Esophagus squamous epithelium (tissue), 5 donors: ENCODE data around the gene ZFP36L2. TPM values are rescaled to one million over a fixed set of nuclear protein-coding genes. Genes with fewer than 3 reads are reported as not detected.
A peak's percentile ranks its signal among the peaks of the same experiment; 100 is the strongest.

Source experiments
- DNase-seq: peaks from one replicate; lab custom pipeline; 2025; lab: John Stamatoyannopoulos, UW
- H3K27ac ChIP-seq, 4 donors: fragments of 200-600 bp; sonication (generic); one replicate each; pipeline ENCODE4 v1.5.1; 2016 to 2019; ENCODE audit warnings: mild to moderate bottlenecking in 1 of 4
- H3K27me3 ChIP-seq, 4 donors: fragments of 200-600 bp; sonication (generic); 1 replicate in 3 of 4; 2 replicates in 1 of 4; pipeline versions ENCODE4 v1.5.1 to v1.6.0; 2017 to 2021; ENCODE audit warnings: antibody characterized with exemption in 1 of 4
- H3K36me3 ChIP-seq, 3 donors: fragments of 200-600 bp; sonication (generic); one replicate each; pipeline ENCODE4 v1.5.1; 2016 to 2019
- H3K4me1 ChIP-seq, 3 donors: fragments of 200-600 bp; sonication (generic); one replicate each; pipeline ENCODE4 v1.5.1; 2017 to 2019
- H3K4me3 ChIP-seq, 4 donors: fragments of 200-600 bp; sonication (generic); 1 replicate in 3 of 4; 2 replicates in 1 of 4; pipeline ENCODE4 v1.5.1; 2016 to 2019; ENCODE audit warnings: mild to moderate bottlenecking in 2 of 4, moderate library complexity in 1 of 4
- H3K9me3 ChIP-seq, 3 donors: fragments of 200-600 bp; sonication (generic); one replicate each; pipeline ENCODE4 v1.5.1; 2016 to 2019
- POLR2A ChIP-seq, 4 donors: fragments of 450-650 bp; IDR thresholded peaks; one replicate each; pipeline ENCODE4 v1.6.1; 2017; ENCODE audit warnings: antibody characterized with exemption in 4 of 4, mild to moderate bottlenecking in 4 of 4, moderate library complexity in 3 of 4
- WGBS, 2 donors: methylation state at CpG; one replicate each; pipeline ENCODE4 v1.1.5; 2018; 5-methylcytosine and 5-hydroxymethylcytosine counted together
- intact Hi-C: fragments of 100-400 bp; cut with DNase I; formaldehyde crosslinking; loops from one replicate; pipeline ENCODE4 v1.15.0; 2022
- total RNA-seq, 4 donors: library from RNA; depleted of rRNA; stranded (reverse); fragments of >200 nt; gene quantifications; one replicate each; pipeline ENCODE4 v1.1.0, GENCODE V29; 2016
- TF ChIP-seq, protein P1 (sequence below), 6 experiments: fragments of 450-650 bp in 4 of 6; fragments of 200-600 bp in 2 of 6; sonication (generic) in 2 of 6; IDR thresholded peaks; one replicate each; pipeline ENCODE4 v1.5.1; 2016 to 2019; ENCODE audit warnings: antibody characterized with exemption in 6 of 6, mild to moderate bottlenecking in 4 of 6, moderate library complexity in 4 of 6
- donor health status: DM: yes; HTN: yes; CAD: no.

Gene ZFP36L2
- total RNA-seq, 4 donors from 2014 or later = 26.6 to 87.7 (median 41.8) TPM

DNA sequence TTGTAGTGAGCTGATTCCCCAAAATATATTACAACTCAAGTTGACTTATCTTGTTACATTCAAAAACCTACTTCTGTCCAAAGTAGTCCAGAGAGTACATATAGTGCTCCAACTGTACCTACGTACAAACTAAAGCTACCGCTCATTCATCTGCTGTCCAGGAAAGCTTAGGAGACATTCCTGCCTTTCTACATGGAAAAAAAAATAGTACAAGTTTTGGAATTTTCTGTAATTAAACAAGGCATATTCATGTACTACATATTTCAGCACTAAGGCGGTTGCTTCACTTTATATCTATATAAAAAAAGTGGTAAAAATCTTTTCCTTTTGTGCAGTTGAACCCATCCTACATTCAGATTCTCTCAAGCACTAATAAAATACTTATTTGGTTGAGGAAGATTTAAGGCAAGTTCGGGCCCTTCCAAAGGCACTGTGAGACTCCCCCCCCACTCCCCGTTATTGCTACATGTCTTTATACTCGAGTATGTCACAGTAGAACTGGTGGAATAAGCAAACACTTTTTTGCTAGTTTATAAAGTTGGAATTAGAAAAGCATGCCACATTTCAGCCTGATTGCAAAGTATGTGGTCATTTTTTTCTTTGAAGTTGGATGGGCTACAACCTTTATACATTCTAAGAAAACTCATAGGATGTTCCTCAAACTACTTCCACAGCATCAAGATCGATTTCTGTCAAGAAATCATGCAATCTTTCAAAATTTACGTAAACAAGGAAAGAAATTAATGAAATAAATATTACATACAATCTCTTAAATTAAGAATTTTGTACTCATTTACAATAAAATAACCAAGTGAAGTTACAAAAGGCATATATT is 3.7 kb downstream of the ZFP36L2 start:
- Histone ChIP-seq H3K4me1 (peaks cover 37 to 64% (median 39%) of the 10 kb centered on the region in 3 donors), H3K27ac (peak overlapping the region; percentile 96 to 100 (median 98)), H3K36me3 (peaks cover 4 to 32% (median 22%) of the 10 kb centered on the region in 3 donors), H3K27me3 (no peaks in the 10 kb centered on the region), H3K9me3 (no peaks in the 10 kb centered on the region), H3K4me3 (peak overlapping the region; percentile 79 to 97 (median 92))
- DNase-seq = no peak
- 2 to 4% methylated on average over 8 of the region's 8 CpGs for WGBS, 2 donors
- no peak for TF ChIP-seq POLR2A (IDR thresholded peaks at IDR 0.05)
- TF ChIP-seq, protein P1, sequence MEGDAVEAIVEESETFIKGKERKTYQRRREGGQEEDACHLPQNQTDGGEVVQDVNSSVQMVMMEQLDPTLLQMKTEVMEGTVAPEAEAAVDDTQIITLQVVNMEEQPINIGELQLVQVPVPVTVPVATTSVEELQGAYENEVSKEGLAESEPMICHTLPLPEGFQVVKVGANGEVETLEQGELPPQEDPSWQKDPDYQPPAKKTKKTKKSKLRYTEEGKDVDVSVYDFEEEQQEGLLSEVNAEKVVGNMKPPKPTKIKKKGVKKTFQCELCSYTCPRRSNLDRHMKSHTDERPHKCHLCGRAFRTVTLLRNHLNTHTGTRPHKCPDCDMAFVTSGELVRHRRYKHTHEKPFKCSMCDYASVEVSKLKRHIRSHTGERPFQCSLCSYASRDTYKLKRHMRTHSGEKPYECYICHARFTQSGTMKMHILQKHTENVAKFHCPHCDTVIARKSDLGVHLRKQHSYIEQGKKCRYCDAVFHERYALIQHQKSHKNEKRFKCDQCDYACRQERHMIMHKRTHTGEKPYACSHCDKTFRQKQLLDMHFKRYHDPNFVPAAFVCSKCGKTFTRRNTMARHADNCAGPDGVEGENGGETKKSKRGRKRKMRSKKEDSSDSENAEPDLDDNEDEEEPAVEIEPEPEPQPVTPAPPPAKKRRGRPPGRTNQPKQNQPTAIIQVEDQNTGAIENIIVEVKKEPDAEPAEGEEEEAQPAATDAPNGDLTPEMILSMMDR (IDR thresholded peaks at IDR 0.05) = peak in 1 of 6 experiments; percentile 0
- intact Hi-C loops = loop anchor here (5.0 to 10.0 kb wide), 2 partner anchors 90 to 248 kb away; no protein-coding TSS in a partner anchor

DNA sequence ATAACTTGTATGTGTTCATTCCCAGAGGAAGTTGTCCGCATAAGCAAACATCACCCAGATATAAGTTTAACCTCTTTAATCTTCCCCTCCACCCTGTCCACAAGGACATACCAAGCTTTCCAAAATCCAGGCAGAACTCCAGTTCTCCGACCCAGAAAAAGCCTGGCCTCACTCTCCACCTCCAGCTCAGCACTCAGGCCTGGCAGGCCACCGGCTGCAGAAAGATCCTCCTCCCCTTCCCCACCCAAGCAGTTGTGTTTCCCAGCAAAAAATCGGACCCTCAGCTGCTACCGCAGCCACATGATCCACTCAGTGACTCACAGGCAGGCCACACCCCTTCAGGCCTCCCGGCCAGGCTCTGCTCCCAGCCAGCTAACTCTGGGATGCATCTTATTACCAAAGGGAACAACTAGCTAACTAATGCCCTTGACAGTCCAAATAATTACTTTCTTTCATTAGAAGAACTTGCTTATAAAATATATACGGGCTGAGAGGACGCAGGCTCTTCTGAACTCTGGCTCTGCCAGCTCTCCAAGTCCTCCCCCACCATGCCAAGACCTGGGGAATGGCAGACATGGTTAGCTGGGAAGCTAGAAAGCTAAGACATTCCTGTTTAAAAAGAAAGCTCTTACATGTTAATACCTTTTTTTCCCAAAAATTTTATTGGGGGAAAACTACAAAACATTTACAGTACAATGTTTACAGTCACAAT is 4.5 kb downstream of the ZFP36L2 start:
- Histone ChIP-seq H3K9me3 (no peaks in the 10 kb centered on the region), H3K27me3 (no peaks in the 10 kb centered on the region), H3K27ac (peak overlapping the region; percentile 96 to 100 (median 98)), H3K36me3 (peaks cover 4 to 32% (median 22%) of the 10 kb centered on the region in 3 donors), H3K4me1 (peaks cover 41 to 65% (median 43%) of the 10 kb centered on the region in 3 donors), H3K4me3 (peak overlapping the region; percentile 79 to 97 (median 92))
- TF ChIP-seq, protein P1 (IDR thresholded peaks at IDR 0.05) = peak in 1 of 6 experiments; percentile 1
- TF ChIP-seq POLR2A (IDR thresholded peaks at IDR 0.05) = peak in 2 of 4 donors; percentile 70 to 84
- WGBS, 2 donors = 0% methylated on average over 8 of the region's 8 CpGs
- intact Hi-C loops = loop anchor here (5.0 to 10.0 kb wide), 2 partner anchors 90 to 247 kb away; no protein-coding TSS in a partner anchor
- DNase-seq = peak; percentile 35

DNA sequence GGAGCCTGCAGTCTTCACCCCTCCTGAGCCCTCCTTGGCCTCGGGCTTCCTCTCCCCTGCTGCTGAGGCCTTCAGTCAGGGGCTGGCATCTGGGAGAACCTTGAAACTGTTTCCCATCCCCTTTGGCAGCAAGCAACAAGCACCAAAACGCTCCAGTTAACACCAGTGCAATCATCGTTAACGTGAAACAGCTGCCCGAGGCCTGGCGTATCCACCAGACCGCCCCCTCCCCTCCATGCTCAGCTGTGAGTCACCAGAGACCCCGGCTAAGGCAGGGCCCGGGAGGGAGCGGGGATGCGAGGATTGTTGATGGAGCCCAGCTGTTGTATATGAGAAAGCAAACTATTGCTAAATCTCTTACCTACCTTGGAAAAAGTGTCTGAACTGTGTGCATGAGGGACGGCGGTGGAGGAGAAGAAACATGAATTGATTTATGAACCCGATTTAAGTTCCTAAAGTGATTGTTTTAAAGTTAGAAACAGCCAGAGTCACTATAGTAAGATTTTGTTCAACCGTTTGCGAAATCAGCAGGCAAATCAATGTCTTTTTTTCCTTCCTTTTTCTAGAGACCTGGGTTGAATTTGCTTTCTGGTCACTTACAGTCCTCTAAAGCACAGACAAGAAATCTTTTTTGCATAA is 5.2 kb downstream of the ZFP36L2 start:
- DNase-seq = peak; percentile 19
- TF ChIP-seq, protein P1 (IDR thresholded peaks at IDR 0.05) = no peak
- peak in 1 of 4 donors; percentile 58 for TF ChIP-seq POLR2A (IDR thresholded peaks at IDR 0.05)
- 0 to 1% methylated on average over 6 to 14 of the region's 16 CpGs for WGBS, 2 donors
- Histone ChIP-seq H3K9me3 (no peaks in the 10 kb centered on the region), H3K4me1 (peaks cover 41 to 68% (median 43%) of the 10 kb centered on the region in 3 donors), H3K27ac (peak overlapping the region; percentile 96 to 100 (median 98)), H3K4me3 (peak overlapping the region; percentile 79 to 97 (median 92)), H3K27me3 (no peaks in the 10 kb centered on the region), H3K36me3 (peaks cover 4 to 32% (median 22%) of the 10 kb centered on the region in 3 donors)
- intact Hi-C loops = loop anchor here (5.0 to 10.0 kb wide), 2 partner anchors 89 to 246 kb away; no protein-coding TSS in a partner anchor

DNA sequence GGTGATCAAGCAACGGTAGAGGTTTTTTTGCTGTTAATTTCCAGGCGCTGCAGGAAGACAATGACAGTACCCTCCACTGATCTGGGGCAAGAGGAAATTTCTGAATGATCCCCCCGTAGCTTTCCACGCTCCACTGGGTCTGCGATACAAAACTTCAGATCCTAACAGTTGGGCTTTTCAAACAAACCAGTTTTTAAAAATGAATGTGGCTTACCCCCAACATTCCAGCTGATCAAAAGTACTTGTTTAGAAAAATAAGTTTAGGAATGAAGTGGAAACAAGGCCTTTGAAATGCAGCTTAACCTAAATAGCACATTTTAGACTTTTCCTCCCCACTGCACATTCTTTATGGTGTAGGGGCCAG is 5.7 kb downstream of the ZFP36L2 start:
- intact Hi-C loops = loop anchor here (5.0 to 10.0 kb wide), 2 partner anchors 88 to 246 kb away; no protein-coding TSS in a partner anchor
- DNase-seq = no peak
- Histone ChIP-seq H3K4me3 (peak overlapping the region; percentile 79 to 97 (median 92)), H3K27ac (peak overlapping the region; percentile 96 to 100 (median 98)), H3K4me1 (peaks cover 41 to 72% (median 43%) of the 10 kb centered on the region in 3 donors), H3K9me3 (no peaks in the 10 kb centered on the region), H3K27me3 (no peaks in the 10 kb centered on the region), H3K36me3 (peaks cover 4 to 32% (median 22%) of the 10 kb centered on the region in 3 donors)
- no peak for TF ChIP-seq POLR2A (IDR thresholded peaks at IDR 0.05)
- TF ChIP-seq, protein P1 (IDR thresholded peaks at IDR 0.05) = no peak
- 0 to 3% methylated on average over 5 of the region's 5 CpGs for WGBS, 2 donors
